PC-9 (cell line): Measurements from ENCODE around the gene LMNTD2.

Source experiments
- CTCF ChIP-seq: fragments of 200-600 bp; sonication (generic); conservative IDR thresholded peaks from 2 replicates; pipeline ENCODE4 v1.6.1; 2017; ENCODE audit warnings: mixed run types, antibody characterized with exemption, mild to moderate bottlenecking, moderate library complexity
- EZH2 ChIP-seq: fragments of 200-600 bp; sonication (generic); IDR thresholded peaks from 2 replicates; pipeline ENCODE4 v1.8.0; 2017; ENCODE audit warnings: antibody characterized with exemption, low read depth

GRCh38 chr11:531919-532526 is 28.5 kb downstream of the LMNTD2 start:
- TF ChIP-seq CTCF (no peak), EZH2 (no peak)
